Umbilical cord (tissue), 2 donors: Measurements from ENCODE around the gene MYO9A. TPM values are rescaled to one million over a fixed set of nuclear protein-coding genes. Genes with fewer than 3 reads are reported as not detected.
"Not testable (repeated sequence)": the region's sequence is repeated elsewhere in the genome, so short reads cannot be mapped to it uniquely, and the experiment has no call there.

Experiments
- DNase-seq: peaks from one replicate; pipeline ENCODE4 v3.0.0-alpha.2; 2015; ENCODE audit warnings: low spot score
- total RNA-seq: library from RNA; depleted of rRNA; stranded (reverse); fragments of >200 nt; gene quantifications from one replicate; pipeline ENCODE4 v1.2.3, GENCODE V29; 2014; ENCODE audit warnings: low replicate concordance; ENCODE audit not compliant: insufficient read depth

Gene MYO9A
- total RNA-seq, 1 donor from 2014 or later: 88.4 TPM

- no peak for DNase-seq
These were observed 80.6 kb downstream of the MYO9A start for GRCh38 chr15:72037321-72037720.

- DNase-seq: no peak
These were observed 82.9 kb downstream of the MYO9A start for GRCh38 chr15:72034859-72035650.

GRCh38 chr15:72034351-72034750 lies 83.6 kb downstream of the MYO9A start:
- no peak for DNase-seq

GRCh38 chr15:72033711-72034110 lies 84.2 kb downstream of the MYO9A start:
- DNase-seq: peak; percentile 29

- DNase-seq: no peak
These were observed 84.7 kb downstream of the MYO9A start for GRCh38 chr15:72033285-72033684.

GRCh38 chr15:72021604-72022003 lies 96.3 kb downstream of the MYO9A start:
- no peak for DNase-seq

GRCh38 chr15:72020799-72021198 lies 97.2 kb downstream of the MYO9A start:
- DNase-seq: no peak

- DNase-seq: not testable (repeated sequence)
These were observed 103.4 kb downstream of the MYO9A start for GRCh38 chr15:72014555-72014954.

GRCh38 chr15:72013703-72014102 lies 104.2 kb downstream of the MYO9A start:
- no peak for DNase-seq

GRCh38 chr15:72011302-72011942 lies 106.5 kb downstream of the MYO9A start:
- DNase-seq: no peak

- no peak for DNase-seq
These were observed 108.7 kb downstream of the MYO9A start for GRCh38 chr15:72009222-72009621.

GRCh38 chr15:72006382-72006781 lies 111.6 kb downstream of the MYO9A start:
- no peak for DNase-seq

GRCh38 chr15:72005483-72005882 lies 112.5 kb downstream of the MYO9A start:
- DNase-seq: no peak

GRCh38 chr15:71999807-72000206 lies 118.1 kb downstream of the MYO9A start:
- no peak for DNase-seq

GRCh38 chr15:71998717-71999116 lies 119.2 kb downstream of the MYO9A start:
- DNase-seq: not testable (repeated sequence)

GRCh38 chr15:71997691-71998090 lies 120.3 kb downstream of the MYO9A start:
- no peak for DNase-seq

- DNase-seq: no peak
These were observed 142.2 kb downstream of the MYO9A start for GRCh38 chr15:71975816-71976150.

GRCh38 chr15:71974211-71974610 lies 143.7 kb downstream of the MYO9A start:
- no peak for DNase-seq

GRCh38 chr15:71973366-71973765 lies 144.6 kb downstream of the MYO9A start:
- DNase-seq: no peak

GRCh38 chr15:71971905-71972304 lies 146.0 kb downstream of the MYO9A start:
- DNase-seq: peak; percentile 22

GRCh38 chr15:71970435-71970834 lies 147.5 kb downstream of the MYO9A start:
- no peak for DNase-seq

GRCh38 chr15:71962537-71962936 lies 155.4 kb downstream of the MYO9A start:
- no peak for DNase-seq

- DNase-seq: no peak
These were observed 160.9 kb downstream of the MYO9A start for GRCh38 chr15:71957026-71957425.
